ENCODE data around the gene MAGEA9. TPM values are rescaled to one million over a fixed set of nuclear protein-coding genes. Genes with fewer than 3 reads are reported as not detected.
"Not testable (repeated sequence)": the region's sequence is repeated elsewhere in the genome, so short reads cannot be mapped to it uniquely, and the experiment has no call there.

The MAGEA9 gene
- total and polyA plus RNA-seq, 2 donors, result 0.02 TPM; not detected in 1

- no peak for DNase-seq (ENCODE audit: low read depth in 6 of 9, low spot score in 9 of 9)
- WGBS, result 93% methylated on average over 2 of the region's 2 CpGs
- no peak overlapping the region for H3K27ac ChIP-seq (ENCODE audit: low read depth in 1 of 2, low read length in 1 of 2)
- no peaks in the 10 kb centered on the region for H3K36me3 ChIP-seq (ENCODE audit: control insufficient read depth in 2 of 2, insufficient read depth in 2 of 2, low read length in 1 of 2)
- peaks cover 0 to 5% of the 10 kb centered on the region in 2 donors for H3K27me3 ChIP-seq (ENCODE audit: control insufficient read depth in 2 of 2, insufficient read depth in 1 of 2, low read length in 1 of 2)
- no peaks in the 10 kb centered on the region for H3K4me1 ChIP-seq (ENCODE audit: control insufficient read depth in 2 of 2, insufficient read depth in 2 of 2, low read length in 2 of 2)
- no peaks in the 10 kb centered on the region for H3K9me3 ChIP-seq (ENCODE audit: control insufficient read depth in 2 of 2, insufficient read depth in 1 of 2, low read length in 1 of 2)
- no peak overlapping the region for H3K4me3 ChIP-seq (ENCODE audit: low read length in 2 of 2)
These were observed 49.7 kb downstream of the MAGEA9 start for GRCh38 chrX:149831473-149831872.

- H3K4me3 ChIP-seq (ENCODE audit: low read length in 2 of 2); H3K4me1 ChIP-seq (ENCODE audit: control insufficient read depth in 2 of 2, insufficient read depth in 2 of 2, low read length in 2 of 2); H3K36me3 ChIP-seq (ENCODE audit: control insufficient read depth in 2 of 2, insufficient read depth in 2 of 2, low read length in 1 of 2); DNase-seq (ENCODE audit: low read depth in 6 of 9, low spot score in 9 of 9); H3K27ac ChIP-seq (ENCODE audit: low read depth in 1 of 2, low read length in 1 of 2); H3K9me3 ChIP-seq (ENCODE audit: control insufficient read depth in 2 of 2, insufficient read depth in 1 of 2, low read length in 1 of 2); H3K27me3 ChIP-seq (ENCODE audit: control insufficient read depth in 2 of 2, insufficient read depth in 1 of 2, low read length in 1 of 2): not testable (repeated sequence)
- 75% methylated on average over 5 of the region's 5 CpGs for WGBS
These were observed 55.0 kb downstream of the MAGEA9 start for GRCh38 chrX:149836728-149837127.

- Histone ChIP-seq H3K4me1 (ENCODE audit: control insufficient read depth in 2 of 2, insufficient read depth in 2 of 2, low read length in 2 of 2) (no peaks in the 10 kb centered on the region), H3K27ac (ENCODE audit: low read depth in 1 of 2, low read length in 1 of 2) (no peak overlapping the region), H3K4me3 (ENCODE audit: low read length in 2 of 2) (no peak overlapping the region)
These were observed 55.4 kb downstream of the MAGEA9 start for GRCh38 chrX:149837167-149837566.

More at GRCh38 chrX:149837167-149837566, 55.4 kb downstream of the MAGEA9 start:
- H3K27me3 ChIP-seq (ENCODE audit: control insufficient read depth in 2 of 2, insufficient read depth in 1 of 2, low read length in 1 of 2), result no peaks in the 10 kb centered on the region
- H3K36me3 ChIP-seq (ENCODE audit: control insufficient read depth in 2 of 2, insufficient read depth in 2 of 2, low read length in 1 of 2), result no peaks in the 10 kb centered on the region
- no peaks in the 10 kb centered on the region for H3K9me3 ChIP-seq (ENCODE audit: control insufficient read depth in 2 of 2, insufficient read depth in 1 of 2, low read length in 1 of 2)
- no peak for DNase-seq (ENCODE audit: low read depth in 6 of 9, low spot score in 9 of 9)

Other genes with a start within 250 kb of the MAGEA9 start
- 18.1 TPM for gene EOLA1, start 240.9 kb upstream of the MAGEA9 start, total RNA-seq
- 33.5 TPM for gene EOLA1, start 240.9 kb upstream of the MAGEA9 start, polyA plus RNA-seq
- 0.28 TPM for gene HSFX3, start 232.0 kb upstream of the MAGEA9 start, total RNA-seq
- gene HSFX3, start 232.0 kb upstream of the MAGEA9 start, polyA plus RNA-seq, result 1.6 TPM
- gene MAGEA9B, start 194.5 kb upstream of the MAGEA9 start, total RNA-seq, result not detected
- 0.11 TPM for gene MAGEA9B, start 194.5 kb upstream of the MAGEA9 start, polyA plus RNA-seq
- 0.28 TPM for gene HSFX2, start 186.6 kb upstream of the MAGEA9 start, total RNA-seq
- gene HSFX2, start 186.6 kb upstream of the MAGEA9 start, polyA plus RNA-seq, result 1.1 TPM
- gene TMEM185A, start 150.1 kb upstream of the MAGEA9 start, total RNA-seq, result 10.1 TPM
- 16.0 TPM for gene TMEM185A, start 150.1 kb upstream of the MAGEA9 start, polyA plus RNA-seq
- 0.05 TPM for gene MAGEA11, start 69.9 kb upstream of the MAGEA9 start, total RNA-seq
- gene MAGEA11, start 69.9 kb upstream of the MAGEA9 start, polyA plus RNA-seq, result 0.50 TPM
- gene HSFX1, start 7.9 kb upstream of the MAGEA9 start, total RNA-seq, result 0.24 TPM
- gene HSFX1, start 7.9 kb upstream of the MAGEA9 start, polyA plus RNA-seq, result 0.25 TPM
- not detected for gene MAGEA8, start 99.3 kb downstream of the MAGEA9 start, total RNA-seq
- 0.07 TPM for gene MAGEA8, start 99.3 kb downstream of the MAGEA9 start, polyA plus RNA-seq
- 0.28 TPM for gene HSFX4, start 147.6 kb downstream of the MAGEA9 start, total RNA-seq
- 1.5 TPM for gene HSFX4, start 147.6 kb downstream of the MAGEA9 start, polyA plus RNA-seq
- gene EOLA2, start 156.6 kb downstream of the MAGEA9 start, total RNA-seq, result 20.4 TPM
- gene EOLA2, start 156.6 kb downstream of the MAGEA9 start, polyA plus RNA-seq, result 57.3 TPM

Measured in thymus (tissue), 11 donors.